GM23338 (cell line): ENCODE measurements around the gene PHACTR2. TPM values are rescaled to one million over a fixed set of nuclear protein-coding genes. Genes with fewer than 3 reads are reported as not detected.

Source experiments
- ATAC-seq: fragments of 200-7000 bp; cut with Tn5 transposase; 3 replicates; pipeline ENCODE4 v1.9.1; 2020
- DNase-seq: peaks from one replicate; pipeline ENCODE4 v3.0.0-alpha.2; 2015; ENCODE audit warnings: low spot score
- H2AFZ ChIP-seq: fragments of 200-600 bp; sonication (generic); 2 replicates; pipeline ENCODE4 v1.8.0; 2016; ENCODE audit warnings: antibody characterized with exemption, mild to moderate bottlenecking, moderate library complexity
- H3F3A ChIP-seq: fragments of 200-600 bp; sonication (generic); replicated peaks from 2 replicates; pipeline ENCODE4 v1.8.0; 2017; ENCODE audit warnings: antibody characterized with exemption, mixed run types, low read depth
- H3K27ac ChIP-seq: fragments of 200-600 bp; sonication (generic); 2 replicates; pipeline ENCODE4 v1.6.1; 2016; ENCODE audit warnings: low read depth
- H3K27me3 ChIP-seq: fragments of 200-600 bp; sonication (generic); 2 replicates; pipeline ENCODE4 v1.8.0; 2016; ENCODE audit warnings: mild to moderate bottlenecking, mixed run types, moderate library complexity; ENCODE audit not compliant: insufficient read depth
- H3K36me3 ChIP-seq: fragments of 200-600 bp; sonication (generic); 2 replicates; pipeline ENCODE4 v1.8.0; 2016; ENCODE audit warnings: mild to moderate bottlenecking; ENCODE audit not compliant: insufficient read depth
- H3K4me1 ChIP-seq: fragments of 200-600 bp; sonication (generic); 2 replicates; pipeline ENCODE4 v1.8.0; 2016; ENCODE audit warnings: mild to moderate bottlenecking, moderate library complexity; ENCODE audit not compliant: insufficient read depth
- H3K4me2 ChIP-seq: fragments of 200-600 bp; sonication (generic); 2 replicates; pipeline ENCODE4 v1.7.1; 2017; ENCODE audit warnings: mixed run types
- H3K4me3 ChIP-seq: fragments of 200-600 bp; sonication (generic); 2 replicates; pipeline ENCODE4 v1.6.1; 2016; ENCODE audit warnings: mixed run types
- H3K79me2 ChIP-seq: fragments of 200-600 bp; sonication (generic); replicated peaks from 2 replicates; pipeline ENCODE4 v1.8.0; 2017; ENCODE audit warnings: mild to moderate bottlenecking; ENCODE audit not compliant: insufficient read depth
- H3K9me2 ChIP-seq: fragments of 200-600 bp; sonication (generic); 2 replicates; pipeline ENCODE4 v1.8.0; 2017; ENCODE audit not compliant: insufficient read depth
- H4K20me1 ChIP-seq: fragments of 200-600 bp; sonication (generic); replicated peaks from 2 replicates; pipeline ENCODE4 v1.8.0; 2017; ENCODE audit warnings: mild to moderate bottlenecking; ENCODE audit not compliant: insufficient read depth
- H3K27ac Mint-ChIP-seq: 2 replicates; pipeline ENCODE4 v1.8.0; 2020; ENCODE audit warnings: inconsistent platforms, mild to moderate bottlenecking, moderate library complexity, mixed read lengths
- H3K27me3 Mint-ChIP-seq: 3 replicates; pipeline ENCODE4 v1.8.0; 2022; ENCODE audit warnings: low read depth, mild to moderate bottlenecking, moderate library complexity, mixed read lengths, inconsistent platforms; ENCODE audit not compliant: insufficient read depth, poor library complexity
- H3K36me3 Mint-ChIP-seq: 3 replicates; pipeline ENCODE4 v1.8.0; 2021; ENCODE audit warnings: low read depth, mild to moderate bottlenecking, inconsistent platforms, moderate library complexity, mixed read lengths
- H3K4me1 Mint-ChIP-seq: 3 replicates; pipeline ENCODE4 v1.8.0; 2020; ENCODE audit warnings: mild to moderate bottlenecking, inconsistent platforms, mixed read lengths
- H3K4me3 Mint-ChIP-seq: 3 replicates; pipeline ENCODE4 v1.8.0; 2021; ENCODE audit warnings: moderate library complexity, mild to moderate bottlenecking, inconsistent platforms, mixed read lengths
- H3K9me3 Mint-ChIP-seq: 3 replicates; pipeline ENCODE4 v1.8.0; 2020; ENCODE audit warnings: moderate library complexity, mild to moderate bottlenecking, inconsistent platforms, mixed read lengths
- CREB1 ChIP-seq: fragments of 250-450 bp; sonication (Bioruptor Pico); IDR thresholded peaks from 2 replicates; pipeline ENCODE4 v1.5.0; 2020; ENCODE audit warnings: low read depth, mild to moderate bottlenecking, moderate library complexity
- CTCF ChIP-seq, 2 experiments: fragments of 200-600 bp in 1 of 2; sonication (generic) in 1 of 2; conservative IDR thresholded peaks; 2 replicates each; pipeline versions ENCODE4 v1.5.1 to v1.6.1; 2016 to 2017; ENCODE audit warnings: antibody characterized with exemption in 2 of 2, low read depth in 2 of 2, mild to moderate bottlenecking in 2 of 2, moderate library complexity in 1 of 2
- ETS1 ChIP-seq: IDR thresholded peaks from 2 replicates; pipeline ENCODE4 v1.6.1; 2016; ENCODE audit warnings: antibody characterized with exemption
- EZH2 ChIP-seq: fragments of 200-600 bp; sonication (generic); IDR thresholded peaks from one replicate; pipeline ENCODE4 v1.8.0; 2017; ENCODE audit warnings: antibody characterized with exemption, mild to moderate bottlenecking, low read depth; ENCODE audit not compliant: unreplicated experiment
- EZH2phosphoT487 ChIP-seq: fragments of 200-600 bp; sonication (generic); IDR thresholded peaks from one replicate; pipeline ENCODE4 v1.8.1; 2018; ENCODE audit warnings: antibody characterized with exemption; ENCODE audit not compliant: unreplicated experiment
- JUNB ChIP-seq: IDR thresholded peaks from one replicate; pipeline ENCODE4 v1.6.1; 2016; ENCODE audit warnings: antibody characterized with exemption; ENCODE audit not compliant: unreplicated experiment
- NANOG ChIP-seq: IDR thresholded peaks from 2 replicates; pipeline ENCODE4 v1.6.1; 2016; ENCODE audit warnings: antibody characterized with exemption, borderline replicate concordance
- POLR2AphosphoS5 ChIP-seq: IDR thresholded peaks from 2 replicates; pipeline ENCODE4 v1.6.1; 2016; ENCODE audit warnings: antibody characterized with exemption, low read depth
- REST ChIP-seq: IDR thresholded peaks from one replicate; pipeline ENCODE4 v1.6.1; 2018; ENCODE audit warnings: antibody characterized with exemption; ENCODE audit not compliant: unreplicated experiment
- STAT1 ChIP-seq: IDR thresholded peaks from one replicate; pipeline ENCODE4 v1.6.1; 2016; ENCODE audit warnings: antibody characterized with exemption; ENCODE audit not compliant: unreplicated experiment
- ZNF114 ChIP-seq: fragments of 250-450 bp; sonication (Bioruptor Pico); IDR thresholded peaks from 2 replicates; pipeline ENCODE4 v1.5.0; 2020; ENCODE audit warnings: mild to moderate bottlenecking, moderate library complexity
- ZNF331 ChIP-seq: fragments of 250-450 bp; sonication (Bioruptor Pico); IDR thresholded peaks from 2 replicates; pipeline ENCODE4 v1.5.0; 2020; ENCODE audit warnings: low read depth, mild to moderate bottlenecking, moderate library complexity
- polyA plus RNA-seq: library from polyadenylated mRNA; unstranded; fragments of >200 nt; fragmentation: Nextera tagmentation; extraction: Ambion mirVana; gene quantifications from 2 replicates; pipeline ENCODE4 v1.2.1, GENCODE V29; 2016
- total RNA-seq: library from RNA; depleted of rRNA; stranded (reverse); fragments of >200 nt; shearing (Covaris generic); gene quantifications from 2 replicates; pipeline ENCODE4 v1.2.3, GENCODE V29; 2014

Gene PHACTR2
- total and polyA plus RNA-seq, 2 experiments from 2014 or later = 67.7 to 105 TPM

GRCh38 chr6:143782481-143782880 is 104.7 kb downstream of the PHACTR2 start (continued):
- TF ChIP-seq REST = no peak
- TF ChIP-seq STAT1 = no peak
- no peak for TF ChIP-seq JUNB
- TF ChIP-seq ZNF331 (CRISPR knock-in tag) = no peak
- TF ChIP-seq ZNF114 (CRISPR knock-in tag) = no peak
- TF ChIP-seq NANOG = no peak

- no peaks in the 10 kb centered on the region for H3K79me2 ChIP-seq
- no peak overlapping the region for H2AFZ ChIP-seq
- peaks cover 32% of the 10 kb centered on the region for H3K9me3 Mint-ChIP-seq
- no peaks in the 10 kb centered on the region for H3K4me1 ChIP-seq
- no peaks in the 10 kb centered on the region for H3K27me3 ChIP-seq
- no peak for DNase-seq
- no peak overlapping the region for H3K27ac ChIP-seq
- H3K36me3 Mint-ChIP-seq = peaks cover 53% of the 10 kb centered on the region
- no peak overlapping the region for H3K27ac Mint-ChIP-seq
- no peak overlapping the region for H3K4me2 ChIP-seq
- H3F3A ChIP-seq = no peaks in the 10 kb centered on the region
- peaks cover 28% of the 10 kb centered on the region for H3K36me3 ChIP-seq
- no peak overlapping the region for H3K4me3 ChIP-seq
- TF ChIP-seq POLR2AphosphoS5 (no peak), JUNB (no peak), STAT1 (no peak), ZNF331 (CRISPR knock-in tag) (no peak), ETS1 (no peak), REST (no peak), CTCF (conservative IDR thresholded peaks at IDR 0.05; ENCODE audit: low read depth in 2 of 2) (no peak), CREB1 (CRISPR knock-in tag) (no peak), EZH2 (no peak), EZH2phosphoT487 (no peak)
- H4K20me1 ChIP-seq = no peaks in the 10 kb centered on the region
- no peak overlapping the region for H3K4me3 Mint-ChIP-seq
- ATAC-seq = no peak
- H3K27me3 Mint-ChIP-seq = peaks cover 4% of the 10 kb centered on the region
- H3K4me1 Mint-ChIP-seq = no peaks in the 10 kb centered on the region
- 0 out of 2 replicates have a peak, but pooled peaks cover 2% of the 10 kb centered on the region for H3K9me2 ChIP-seq
Observed at GRCh38 chr6:143783077-143783476, 105.3 kb downstream of the PHACTR2 start.
